ENCODE measurements around the gene DIO1.

GRCh38 chr1:53891678-53892077, 2.3 kb upstream of the DIO1 start:
- TF ChIP-seq, protein P1, sequence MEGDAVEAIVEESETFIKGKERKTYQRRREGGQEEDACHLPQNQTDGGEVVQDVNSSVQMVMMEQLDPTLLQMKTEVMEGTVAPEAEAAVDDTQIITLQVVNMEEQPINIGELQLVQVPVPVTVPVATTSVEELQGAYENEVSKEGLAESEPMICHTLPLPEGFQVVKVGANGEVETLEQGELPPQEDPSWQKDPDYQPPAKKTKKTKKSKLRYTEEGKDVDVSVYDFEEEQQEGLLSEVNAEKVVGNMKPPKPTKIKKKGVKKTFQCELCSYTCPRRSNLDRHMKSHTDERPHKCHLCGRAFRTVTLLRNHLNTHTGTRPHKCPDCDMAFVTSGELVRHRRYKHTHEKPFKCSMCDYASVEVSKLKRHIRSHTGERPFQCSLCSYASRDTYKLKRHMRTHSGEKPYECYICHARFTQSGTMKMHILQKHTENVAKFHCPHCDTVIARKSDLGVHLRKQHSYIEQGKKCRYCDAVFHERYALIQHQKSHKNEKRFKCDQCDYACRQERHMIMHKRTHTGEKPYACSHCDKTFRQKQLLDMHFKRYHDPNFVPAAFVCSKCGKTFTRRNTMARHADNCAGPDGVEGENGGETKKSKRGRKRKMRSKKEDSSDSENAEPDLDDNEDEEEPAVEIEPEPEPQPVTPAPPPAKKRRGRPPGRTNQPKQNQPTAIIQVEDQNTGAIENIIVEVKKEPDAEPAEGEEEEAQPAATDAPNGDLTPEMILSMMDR (conservative IDR thresholded peaks at IDR 0.05), result no peak
- no peak for TF ChIP-seq EZH2 (IDR thresholded peaks at IDR 0.05; ENCODE audit: low read depth)
